ENCODE results near the gene CRYBA2. TPM values are rescaled to one million over a fixed set of nuclear protein-coding genes. Genes with fewer than 3 reads are reported as not detected.

The CRYBA2 gene
- total RNA-seq, 1 experiment from 2014 or later, result not detected

DNA sequence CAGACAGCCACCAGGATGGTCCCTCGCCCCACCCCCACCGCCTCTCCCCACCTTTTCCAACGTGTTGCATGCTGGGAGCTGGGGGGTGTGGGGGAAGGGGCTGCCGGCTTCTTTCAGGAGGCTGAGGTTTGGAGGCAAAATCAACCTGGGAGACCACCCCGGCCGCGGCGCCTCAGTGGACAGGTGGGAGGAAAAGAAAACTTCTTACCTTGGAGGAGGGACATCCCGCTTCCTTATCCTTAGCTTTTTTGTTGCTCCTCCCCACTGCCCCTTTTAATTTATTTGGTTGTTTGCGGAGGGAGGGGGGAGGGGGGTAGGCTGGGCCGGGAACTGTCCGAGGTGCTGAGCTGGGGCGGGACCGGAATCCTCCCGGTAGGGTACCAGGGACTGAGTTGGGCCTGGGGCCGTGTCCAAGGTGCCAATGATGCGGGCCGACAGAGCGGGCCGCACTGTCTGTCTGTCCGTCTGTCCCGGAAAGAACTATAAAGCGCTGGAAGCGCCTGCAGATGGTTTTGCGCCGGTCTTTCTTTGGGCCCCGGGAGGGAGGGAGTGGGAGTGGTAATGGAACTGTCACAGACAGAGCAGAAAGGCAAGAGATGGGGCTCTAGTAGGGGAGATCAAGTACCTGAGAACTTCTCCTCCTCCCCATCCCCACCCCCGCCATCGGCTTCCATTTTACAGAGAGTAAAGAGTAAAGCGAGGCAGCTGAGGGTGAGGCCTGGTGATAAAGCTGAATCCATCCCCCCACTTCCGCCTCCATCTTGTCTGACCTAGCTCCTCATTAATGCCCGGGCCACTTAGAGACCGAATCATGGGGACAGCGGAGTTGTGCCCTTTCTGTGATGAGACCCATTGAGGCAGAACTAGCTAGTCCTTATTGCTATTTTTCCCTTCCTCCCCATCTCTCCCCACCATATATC lies 31.3 kb downstream of the CRYBA2 start:
- Histone ChIP-seq H3K9me3 (ENCODE audit: insufficient read depth, low read depth) (no peaks in the 10 kb centered on the region), H3K27ac (no peak overlapping the region), H3K4me2 (no peak overlapping the region), H3K4me1 (replicated peaks; ENCODE audit: insufficient read depth) (peaks cover 17% of the 10 kb centered on the region), H2AFZ (no peak overlapping the region), H4K20me1 (ENCODE audit: insufficient read depth) (no peaks in the 10 kb centered on the region), H3K36me3 (ENCODE audit: low read depth) (no peaks in the 10 kb centered on the region), H3F3A (ENCODE audit: insufficient read depth, low read depth) (peaks cover 19% of the 10 kb centered on the region; the same call in 1 of the 2 replicates), H3K4me3 (no peak overlapping the region), H3K27me3 (ENCODE audit: insufficient read depth, low read depth) (no peaks in the 10 kb centered on the region), H3K9me2 (ENCODE audit: insufficient read depth) (no peaks in the 10 kb centered on the region), H3K79me2 (ENCODE audit: low read depth) (no peaks in the 10 kb centered on the region)
- CTCF ChIA-PET, result no interaction called here
- no peak for TF ChIP-seq EZH2 (IDR thresholded peaks at IDR 0.05; ENCODE audit: low read depth)
- TF ChIP-seq CTCF (conservative IDR thresholded peaks at IDR 0.05), result no peak
- intact Hi-C loops (cut with micrococcal nuclease; ENCODE audit: unreplicated experiment), result no loop called here
- no peak for DNase-seq
- POLR2A ChIA-PET (ENCODE audit: unreplicated experiment), result no interaction called here
- BruUV-seq (replicated peaks), result no TSS peak

- no peak overlapping the region for H3K27ac ChIP-seq
Measured at GRCh38 chr2:218961229-218961628, 32.0 kb downstream of the CRYBA2 start.

More at GRCh38 chr2:218961229-218961628, 32.0 kb downstream of the CRYBA2 start:
- H3K4me2 ChIP-seq, result no peak overlapping the region
- H3K4me1 ChIP-seq (replicated peaks; ENCODE audit: insufficient read depth), result peaks cover 17% of the 10 kb centered on the region
- no peak overlapping the region for H2AFZ ChIP-seq
- ChIA-PET CTCF (no interaction called here), POLR2A (ENCODE audit: unreplicated experiment) (no interaction called here)
- no peaks in the 10 kb centered on the region for H4K20me1 ChIP-seq (ENCODE audit: insufficient read depth)
- peaks cover 19% of the 10 kb centered on the region; the same call in 1 of the 2 replicates for H3F3A ChIP-seq (ENCODE audit: insufficient read depth, low read depth)
- no peaks in the 10 kb centered on the region for H3K9me2 ChIP-seq (ENCODE audit: insufficient read depth)
- H3K79me2 ChIP-seq (ENCODE audit: low read depth), result no peaks in the 10 kb centered on the region
- DNase-seq, result no peak
- BruUV-seq (replicated peaks), result no TSS peak
- no peaks in the 10 kb centered on the region for H3K27me3 ChIP-seq (ENCODE audit: insufficient read depth, low read depth)
- no peak overlapping the region for H3K4me3 ChIP-seq
- TF ChIP-seq CTCF (conservative IDR thresholded peaks at IDR 0.05) (no peak), EZH2 (IDR thresholded peaks at IDR 0.05; ENCODE audit: low read depth) (no peak)
- intact Hi-C loops (cut with micrococcal nuclease; ENCODE audit: unreplicated experiment), result no loop called here
- no peaks in the 10 kb centered on the region for H3K9me3 ChIP-seq (ENCODE audit: insufficient read depth, low read depth)
- H3K36me3 ChIP-seq (ENCODE audit: low read depth), result no peaks in the 10 kb centered on the region
